Neuronal stem cell (in vitro differentiated cells): ENCODE data around the gene CFAP61.
"Not testable (repeated sequence)": the region's sequence is repeated elsewhere in the genome, so short reads cannot be mapped to it uniquely, and the experiment has no call there.

Experiments
- DNase-seq: peaks from one replicate; pipeline ENCODE4 v3.0.0-alpha.2; 2013; ENCODE audit warnings: low spot score
- H2AFZ ChIP-seq: one replicate; pipeline ENCODE4 v1.6.1; 2013; ENCODE audit warnings: mild to moderate bottlenecking, low read length, inconsistent platforms
- H2AK5ac ChIP-seq: 2 replicates; pipeline ENCODE4 v1.6.1; 2013; ENCODE audit warnings: low read depth, mild to moderate bottlenecking, inconsistent platforms, low read length, moderate library complexity, mixed read lengths
- H2BK120ac ChIP-seq: 2 replicates; pipeline ENCODE4 v1.6.1; 2013; ENCODE audit warnings: low read depth, mild to moderate bottlenecking, inconsistent platforms, low read length, moderate library complexity, mixed read lengths
- H2BK12ac ChIP-seq: one replicate; pipeline ENCODE4 v1.6.1; 2013; ENCODE audit warnings: low read length, inconsistent platforms
- H2BK15ac ChIP-seq: 2 replicates; pipeline ENCODE4 v1.6.1; 2013; ENCODE audit warnings: mild to moderate bottlenecking, low read length, inconsistent platforms, mixed read lengths
- H2BK5ac ChIP-seq: one replicate; pipeline ENCODE4 v1.6.1; 2013; ENCODE audit warnings: inconsistent platforms, mild to moderate bottlenecking, low read length, moderate library complexity
- H3K14ac ChIP-seq: one replicate; pipeline ENCODE4 v1.6.1; 2013; ENCODE audit warnings: low read length, inconsistent platforms
- H3K18ac ChIP-seq: 2 replicates; pipeline ENCODE4 v1.6.1; 2013; ENCODE audit warnings: low read length, inconsistent platforms
- H3K23ac ChIP-seq: 2 replicates; pipeline ENCODE4 v1.6.1; 2013; ENCODE audit warnings: low read depth, mild to moderate bottlenecking, mixed read lengths, low read length, inconsistent platforms; ENCODE audit not compliant: poor library complexity
- H3K27ac ChIP-seq: replicated peaks from 3 replicates; pipeline ENCODE4 v1.5.1; 2013; ENCODE audit warnings: low read length, inconsistent platforms
- H3K27me3 ChIP-seq, 3 experiments: 2 replicates each; pipeline ENCODE4 v1.6.1; 2013; ENCODE audit warnings: low read length in 3 of 3, mild to moderate bottlenecking in 2 of 3, inconsistent platforms in 1 of 3, low read depth in 1 of 3, mixed read lengths in 1 of 3, moderate library complexity in 1 of 3; ENCODE audit not compliant: control insufficient read depth in 3 of 3, insufficient read depth in 3 of 3
- H3K36me3 ChIP-seq, 2 donors: replicated peaks in 1 of 2; 2 replicates each; pipeline ENCODE4 v1.6.1; 2013; ENCODE audit warnings: low read length in 2 of 2; ENCODE audit not compliant: control insufficient read depth in 2 of 2, insufficient read depth in 2 of 2
- H3K4ac ChIP-seq: 2 replicates; pipeline ENCODE4 v1.6.1; 2013; ENCODE audit warnings: inconsistent platforms, mild to moderate bottlenecking, low read length, moderate library complexity
- H3K4me1 ChIP-seq, 2 donors: 1 replicate in 1 of 2; 2 replicates in 1 of 2; pipeline ENCODE4 v1.6.1; 2013; ENCODE audit warnings: low read length in 2 of 2, low read depth in 1 of 2; ENCODE audit not compliant: control insufficient read depth in 2 of 2, insufficient read depth in 1 of 2
- H3K4me2 ChIP-seq: one replicate; pipeline ENCODE4 v1.6.1; 2013; ENCODE audit warnings: mild to moderate bottlenecking, low read length, inconsistent platforms; ENCODE audit not compliant: insufficient read depth, poor library complexity, severe bottlenecking
- H3K4me3 ChIP-seq, 2 donors: 2 replicates each; pipeline ENCODE4 v1.5.1; 2013; ENCODE audit warnings: low read length in 2 of 2, mild to moderate bottlenecking in 2 of 2, inconsistent platforms in 1 of 2, moderate library complexity in 1 of 2
- H3K79me1 ChIP-seq: one replicate; pipeline ENCODE4 v1.6.1; 2013; ENCODE audit warnings: low read depth, mild to moderate bottlenecking, inconsistent platforms, low read length, moderate library complexity
- H3K9ac ChIP-seq: one replicate; pipeline ENCODE4 v1.6.1; 2013; ENCODE audit warnings: mild to moderate bottlenecking, low read depth, low read length, inconsistent platforms; ENCODE audit not compliant: poor library complexity
- H3K9me3 ChIP-seq, 2 donors: replicated peaks in 1 of 2; 2 replicates each; pipeline versions ENCODE3 to v1.6.1; 2013; ENCODE audit warnings: low read length in 2 of 2, mild to moderate bottlenecking in 2 of 2, inconsistent platforms in 1 of 2, low read depth in 1 of 2, mixed read lengths in 1 of 2, moderate library complexity in 1 of 2; ENCODE audit not compliant: control insufficient read depth in 2 of 2, insufficient read depth in 1 of 2
- H4K8ac ChIP-seq: one replicate; pipeline ENCODE4 v1.6.1; 2013; ENCODE audit warnings: low read depth, mild to moderate bottlenecking, inconsistent platforms, low read length, moderate library complexity
- H4K91ac ChIP-seq: one replicate; pipeline ENCODE4 v1.6.1; 2013; ENCODE audit warnings: low read length, low read depth, mild to moderate bottlenecking, inconsistent platforms; ENCODE audit not compliant: poor library complexity
- WGBS, 2 donors: extraction: QIAGEN DNeasy Blood & Tissue Kit; methylation state at CpG; one replicate each; pipeline ENCODE4 v1.1.7; 2013; ENCODE audit warnings: missing lambda C conversion rate in 2 of 2, mixed read lengths in 1 of 2; ENCODE audit not compliant: insufficient read length in 2 of 2, insufficient replicate concordance in 1 of 2; ENCODE audit errors: extremely low coverage in 2 of 2; 5-methylcytosine and 5-hydroxymethylcytosine counted together

The CFAP61 gene

DNA sequence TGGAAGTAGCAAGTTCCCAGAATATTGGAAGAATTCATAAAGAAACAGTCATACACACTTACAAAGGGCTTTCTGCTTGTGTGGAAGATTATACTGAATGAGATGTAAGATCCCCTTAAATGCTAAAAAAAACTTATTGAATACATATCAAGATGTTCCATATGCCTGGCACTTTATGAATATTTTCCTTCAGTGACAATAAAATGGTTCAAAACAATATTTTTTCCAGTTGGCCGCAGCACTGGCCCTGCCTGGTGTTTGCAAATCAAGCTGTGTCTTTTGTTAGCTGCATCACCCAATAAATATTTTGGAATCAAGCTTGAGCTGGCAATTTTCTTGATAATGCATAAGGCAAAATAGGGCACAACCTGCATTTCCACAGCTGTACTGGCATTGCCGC, 51.2 kb downstream of the CFAP61 start:
- no peaks in the 10 kb centered on the region for H3K4me1 ChIP-seq
- H3K36me3 ChIP-seq, result no peaks in the 10 kb centered on the region
- H3K27me3 ChIP-seq, result no peaks in the 10 kb centered on the region
- H3K4me3 ChIP-seq, result no peak overlapping the region
- no peak overlapping the region for H3K4ac ChIP-seq
- H2BK12ac ChIP-seq, result no peak overlapping the region
- H4K8ac ChIP-seq, result no peak overlapping the region
- H3K4me2 ChIP-seq, result no peak overlapping the region
- H2BK5ac ChIP-seq, result no peak overlapping the region
- H3K18ac ChIP-seq, result no peak overlapping the region
- H2BK15ac ChIP-seq, result no peak overlapping the region
- H3K79me1 ChIP-seq, result no peaks in the 10 kb centered on the region
- no peak overlapping the region for H3K23ac ChIP-seq
- DNase-seq, result no peak
- no peak overlapping the region for H2AK5ac ChIP-seq
- no peaks in the 10 kb centered on the region for H3K9me3 ChIP-seq
- no peak overlapping the region for H2AFZ ChIP-seq
- WGBS, 2 donors, result no CpG with 5 or more reads among the region's 2 CpGs
- no peak overlapping the region for H4K91ac ChIP-seq
- H3K9ac ChIP-seq, result no peak overlapping the region
- H2BK120ac ChIP-seq, result no peak overlapping the region
- H3K27ac ChIP-seq, result no peak overlapping the region
- no peak overlapping the region for H3K14ac ChIP-seq

DNA sequence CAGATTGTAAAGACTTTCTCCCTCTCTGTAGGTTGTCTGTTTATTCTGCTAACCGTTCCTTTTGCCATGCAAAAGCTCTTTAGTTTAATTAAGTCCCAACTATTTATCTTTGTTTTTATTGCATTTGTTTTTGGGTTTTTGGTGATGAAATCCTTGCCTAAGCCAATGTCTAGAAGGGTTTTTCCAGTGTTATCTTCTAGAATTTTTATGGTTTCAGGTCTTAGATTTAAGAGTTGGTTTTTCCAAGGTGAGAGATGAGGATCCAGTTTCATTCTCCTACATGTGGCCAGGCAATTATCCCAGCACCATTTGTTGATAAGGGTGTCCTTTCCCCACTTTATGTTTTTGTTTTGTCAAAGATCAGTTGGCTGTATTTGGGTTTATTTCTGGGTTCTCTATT, 70.9 kb downstream of the CFAP61 start:
- WGBS, 2 donors, result no CpG with 5 or more reads among the region's 1 CpG
- H2AK5ac ChIP-seq, result not testable (repeated sequence)

DNA sequence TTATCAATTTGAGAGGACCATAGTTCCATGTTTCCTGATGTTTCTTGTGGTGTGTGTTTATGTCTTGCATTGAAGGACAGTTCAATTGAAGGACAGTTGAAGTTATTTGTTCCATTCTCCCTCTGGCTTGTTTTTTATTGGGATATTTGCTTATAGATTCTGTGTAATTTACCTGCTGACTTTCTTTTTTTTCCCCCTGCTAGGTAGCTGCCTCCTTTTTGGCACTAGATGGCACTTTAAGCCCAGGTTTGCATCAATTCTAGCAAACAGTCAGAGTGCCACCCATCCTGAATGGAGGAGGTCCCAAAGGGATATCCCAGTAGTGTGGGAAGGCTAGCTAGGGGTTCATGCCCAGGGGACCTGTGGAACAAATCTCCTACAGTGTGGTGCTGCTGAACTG, 78.1 kb downstream of the CFAP61 start:
- Histone ChIP-seq H3K4me1 (no peaks in the 10 kb centered on the region), H3K36me3 (no peaks in the 10 kb centered on the region), H3K4me2 (no peak overlapping the region), H3K23ac (no peak overlapping the region), H2BK15ac (no peak overlapping the region), H2BK5ac (no peak overlapping the region), H4K8ac (no peak overlapping the region), H3K27me3 (no peaks in the 10 kb centered on the region), H4K91ac (no peak overlapping the region), H2AK5ac (no peak overlapping the region), H3K9me3 (peaks cover 2 to 3% of the 10 kb centered on the region in 2 donors), H3K79me1 (no peaks in the 10 kb centered on the region), H3K14ac (no peak overlapping the region), H2BK120ac (no peak overlapping the region), H3K4ac (no peak overlapping the region), H3K9ac (no peak overlapping the region), H3K4me3 (no peak overlapping the region), H3K18ac (no peak overlapping the region), H2BK12ac (no peak overlapping the region), H3K27ac (no peak overlapping the region), H2AFZ (no peak overlapping the region)
- DNase-seq, result no peak

More for the DNA sequence above, 70.9 kb downstream of the CFAP61 start:
- not testable (repeated sequence) for DNase-seq, H3K9me3 ChIP-seq, H2BK12ac ChIP-seq, H3K14ac ChIP-seq, H3K27me3 ChIP-seq, H3K27ac ChIP-seq, H3K4me1 ChIP-seq, H3K4me3 ChIP-seq, H3K36me3 ChIP-seq, H3K4me2 ChIP-seq, H3K79me1 ChIP-seq, H3K23ac ChIP-seq, H2BK5ac ChIP-seq, H3K9ac ChIP-seq, H2AFZ ChIP-seq, H2BK15ac ChIP-seq, H3K18ac ChIP-seq, H4K91ac ChIP-seq, H4K8ac ChIP-seq, H3K4ac ChIP-seq, H2BK120ac ChIP-seq

DNA sequence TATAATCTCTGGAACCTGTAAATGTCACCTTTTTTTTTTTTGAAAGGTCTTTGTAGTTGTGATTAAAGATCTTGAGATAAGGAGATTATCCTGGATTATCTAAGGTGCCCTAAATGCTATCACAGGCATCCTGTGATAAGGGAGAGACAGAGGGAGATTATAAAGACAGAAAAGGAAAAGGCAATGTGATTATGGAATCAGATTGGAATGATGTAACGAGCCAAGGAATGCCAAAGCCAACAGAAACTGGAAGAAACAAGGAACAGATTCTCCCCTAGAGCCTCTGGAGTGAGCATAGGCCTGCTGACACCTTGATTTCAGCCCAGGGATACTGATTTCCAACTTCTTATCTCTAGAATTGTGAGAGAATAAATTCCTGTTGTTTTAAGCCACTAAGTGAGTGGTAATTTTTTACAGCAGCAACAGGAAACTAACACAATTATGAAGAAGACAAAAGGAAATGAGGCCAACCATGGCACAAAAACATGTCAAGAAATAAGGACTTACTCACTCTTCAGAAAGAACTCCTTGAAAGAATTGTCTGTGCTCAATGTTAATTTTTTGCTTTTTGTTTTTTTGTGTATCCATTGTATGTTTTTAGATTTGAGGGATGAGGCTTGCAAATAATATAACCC, 82.7 kb downstream of the CFAP61 start:
- no peaks in the 10 kb centered on the region for H3K27me3 ChIP-seq
- H3K14ac ChIP-seq, result no peak overlapping the region
- no peak overlapping the region for H3K18ac ChIP-seq
- WGBS, 2 donors, result no CpG with 5 or more reads among the region's 1 CpG
- no peak overlapping the region for H3K4ac ChIP-seq
- H2BK5ac ChIP-seq, result no peak overlapping the region
- H2AK5ac ChIP-seq, result no peak overlapping the region
- H3K79me1 ChIP-seq, result no peaks in the 10 kb centered on the region
- no peak overlapping the region for H3K23ac ChIP-seq
- no peak overlapping the region for H2BK12ac ChIP-seq
- no peak overlapping the region for H2AFZ ChIP-seq
- H3K9ac ChIP-seq, result no peak overlapping the region
- H3K27ac ChIP-seq, result no peak overlapping the region
- no peaks in the 10 kb centered on the region for H3K36me3 ChIP-seq
- no peak for DNase-seq
- H3K4me2 ChIP-seq, result no peak overlapping the region
- no peak overlapping the region for H2BK120ac ChIP-seq
- H3K4me1 ChIP-seq, result no peaks in the 10 kb centered on the region
- H2BK15ac ChIP-seq, result no peak overlapping the region
- H4K8ac ChIP-seq, result no peak overlapping the region
- H3K9me3 ChIP-seq, result peaks cover 0 to 5% of the 10 kb centered on the region in 2 donors
- no peak overlapping the region for H4K91ac ChIP-seq
- no peak overlapping the region for H3K4me3 ChIP-seq
